GM13976 (cell line): ENCODE data around the gene NRN1L.
"Not testable (repeated sequence)": the region's sequence is repeated elsewhere in the genome, so short reads cannot be mapped to it uniquely, and the experiment has no call there.

Experiments
- DNase-seq: peaks from one replicate; pipeline ENCODE4 v3.0.0; 2012; ENCODE audit warnings: low spot score
- CTCF ChIP-seq: IDR thresholded peaks from 2 replicates; pipeline ENCODE4 v1.5.1; 2012; ENCODE audit warnings: borderline replicate concordance, mild to moderate bottlenecking; ENCODE audit not compliant: insufficient read depth; ENCODE audit errors: extremely low read depth, missing control alignments, control extremely low read depth
- in situ Hi-C: fragments of 300-500 bp; cut with MboI; formaldehyde crosslinking; loops from one replicate; pipeline ENCODE4 v1.12.0; 2022; ENCODE audit warnings: low sequenced_read_pairs, mixed read lengths, inconsistent platforms; ENCODE audit not compliant: unreplicated experiment

Gene NRN1L

GRCh38 chr16:67884684-67885083 is at the start of gene NRN1L:
NRN1L (plus strand) TSS chr16:67884885; CDS start chr16:67884904, 19 bp downstream.
- in situ Hi-C loops = no loop called here
- no peak for DNase-seq
- TF ChIP-seq CTCF = no peak

GRCh38 chr16:67837190-67837589 is 47.5 kb upstream of the NRN1L start:
- in situ Hi-C loops, DNase-seq: not testable (repeated sequence)

GRCh38 chr16:67837811-67838210 is 46.9 kb upstream of the NRN1L start:
- no peak for DNase-seq
- in situ Hi-C loops = no loop called here
- no peak for TF ChIP-seq CTCF

- no peak for DNase-seq
- no peak for TF ChIP-seq CTCF
- in situ Hi-C loops = no loop called here
These were observed 43.4 kb upstream of the NRN1L start for GRCh38 chr16:67841198-67841815.

GRCh38 chr16:67841816-67842508 is 42.7 kb upstream of the NRN1L start, which contains the start of gene THAP11:
THAP11 (plus strand) TSS chr16:67842320; CDS start chr16:67842555, 235 bp downstream.
- peak; percentile 94 for TF ChIP-seq CTCF
- peak; percentile 93 for DNase-seq
- in situ Hi-C loops = no loop called here

GRCh38 chr16:67842509-67843342 is 42.0 kb upstream of the NRN1L start:
- TF ChIP-seq CTCF = peak; percentile 50
- peak; percentile 54 for DNase-seq
- in situ Hi-C loops = no loop called here

- in situ Hi-C loops = no loop called here
- no peak for TF ChIP-seq CTCF
- DNase-seq = no peak
These were observed 41.3 kb upstream of the NRN1L start for GRCh38 chr16:67843343-67843765.
